ENCODE results near the gene FHOD3.

DNA sequence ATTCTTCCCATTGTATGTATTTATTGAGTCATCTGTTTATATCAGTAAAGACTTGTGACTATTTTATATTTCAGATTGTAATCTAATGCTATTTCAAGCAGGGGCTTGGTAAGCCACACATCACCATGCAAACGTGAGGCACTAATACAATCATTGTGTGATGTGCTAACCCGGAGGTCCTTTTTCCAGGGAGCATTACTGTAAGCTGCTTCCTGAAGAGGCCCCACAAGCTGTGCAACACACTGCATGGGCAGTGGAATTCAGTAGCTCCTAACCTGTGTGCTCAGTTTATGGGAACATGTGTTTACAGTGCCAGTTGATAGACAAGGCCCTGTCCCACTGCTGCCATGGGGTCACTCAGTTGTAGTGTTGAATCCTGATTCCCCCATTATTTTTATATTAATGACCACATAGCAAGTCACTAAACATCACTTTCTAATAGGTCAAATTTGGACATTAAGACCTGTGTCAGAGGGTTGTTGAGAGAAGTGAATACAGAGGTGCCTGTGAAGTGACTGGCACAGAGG, 162.9 kb downstream of the FHOD3 start:
- TF ChIP-seq, protein P1, sequence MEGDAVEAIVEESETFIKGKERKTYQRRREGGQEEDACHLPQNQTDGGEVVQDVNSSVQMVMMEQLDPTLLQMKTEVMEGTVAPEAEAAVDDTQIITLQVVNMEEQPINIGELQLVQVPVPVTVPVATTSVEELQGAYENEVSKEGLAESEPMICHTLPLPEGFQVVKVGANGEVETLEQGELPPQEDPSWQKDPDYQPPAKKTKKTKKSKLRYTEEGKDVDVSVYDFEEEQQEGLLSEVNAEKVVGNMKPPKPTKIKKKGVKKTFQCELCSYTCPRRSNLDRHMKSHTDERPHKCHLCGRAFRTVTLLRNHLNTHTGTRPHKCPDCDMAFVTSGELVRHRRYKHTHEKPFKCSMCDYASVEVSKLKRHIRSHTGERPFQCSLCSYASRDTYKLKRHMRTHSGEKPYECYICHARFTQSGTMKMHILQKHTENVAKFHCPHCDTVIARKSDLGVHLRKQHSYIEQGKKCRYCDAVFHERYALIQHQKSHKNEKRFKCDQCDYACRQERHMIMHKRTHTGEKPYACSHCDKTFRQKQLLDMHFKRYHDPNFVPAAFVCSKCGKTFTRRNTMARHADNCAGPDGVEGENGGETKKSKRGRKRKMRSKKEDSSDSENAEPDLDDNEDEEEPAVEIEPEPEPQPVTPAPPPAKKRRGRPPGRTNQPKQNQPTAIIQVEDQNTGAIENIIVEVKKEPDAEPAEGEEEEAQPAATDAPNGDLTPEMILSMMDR (IDR thresholded peaks at IDR 0.05): no peak
- TF ChIP-seq POLR2AphosphoS5 (IDR thresholded peaks at IDR 0.05; ENCODE audit: insufficient read depth in 1 of 2, low read depth in 1 of 2) (no peak), POLR2A (IDR thresholded peaks at IDR 0.05) (no peak)
